Gastroesophageal sphincter (tissue), 3 donors: ENCODE data around the gene TAF13.

Source experiments
- EP300 ChIP-seq: sonication (generic); formaldehyde crosslinking; IDR thresholded peaks from one replicate; pipeline ENCODE4 v1.6.1; 2017; ENCODE audit warnings: antibody characterized with exemption, mild to moderate bottlenecking
- POLR2A ChIP-seq, 2 donors: fragments of 450-650 bp; IDR thresholded peaks; one replicate each; pipeline ENCODE4 v1.6.1; 2017; ENCODE audit warnings: antibody characterized with exemption in 2 of 2, mild to moderate bottlenecking in 2 of 2, moderate library complexity in 1 of 2
- POLR2AphosphoS5 ChIP-seq: sonication (generic); formaldehyde crosslinking; IDR thresholded peaks from one replicate; pipeline ENCODE4 v1.6.1; 2017; ENCODE audit warnings: antibody characterized with exemption
- TF ChIP-seq, protein P1 (sequence below), 4 experiments: fragments of 200-600 bp in 2 of 4; fragments of 450-650 bp in 2 of 4; sonication (generic) in 1 of 4; IDR thresholded peaks; one replicate each; pipeline ENCODE4 v1.5.1; 2017 to 2019; ENCODE audit warnings: antibody characterized with exemption in 4 of 4, mild to moderate bottlenecking in 2 of 4, moderate library complexity in 2 of 4

DNA sequence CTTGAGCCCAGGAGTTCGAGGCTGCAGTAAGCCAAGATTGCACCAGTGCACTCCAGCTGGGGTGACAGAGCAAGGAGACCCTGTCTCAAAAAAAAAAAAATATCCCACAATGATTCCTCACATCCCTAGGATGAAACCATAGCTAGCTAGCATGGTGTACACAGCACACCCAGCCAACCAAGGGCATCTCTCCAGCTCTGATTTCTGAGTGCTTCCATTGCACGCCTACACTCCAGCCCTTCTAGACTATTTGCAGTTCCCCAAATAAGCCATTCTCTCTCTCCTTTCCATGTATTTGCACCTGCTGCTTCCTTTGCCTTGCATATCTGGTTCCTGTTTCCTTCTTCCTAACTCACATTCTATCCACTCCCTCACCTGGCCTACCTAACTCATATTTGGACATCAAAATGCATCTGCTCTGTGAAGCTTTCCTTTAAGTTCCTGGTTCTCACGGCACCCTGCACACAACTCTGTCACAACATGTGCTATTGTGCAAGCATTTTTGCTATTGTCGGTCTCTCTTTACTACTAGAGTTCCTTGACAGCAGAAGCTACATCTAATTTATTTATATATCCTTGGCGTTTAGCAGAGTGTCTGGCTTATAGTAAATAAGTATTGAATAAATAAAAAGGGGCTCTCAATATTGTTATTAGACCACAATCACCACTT lies 35.7 kb upstream of the TAF13 start:
- no peak for TF ChIP-seq POLR2AphosphoS5
- TF ChIP-seq, protein P1, sequence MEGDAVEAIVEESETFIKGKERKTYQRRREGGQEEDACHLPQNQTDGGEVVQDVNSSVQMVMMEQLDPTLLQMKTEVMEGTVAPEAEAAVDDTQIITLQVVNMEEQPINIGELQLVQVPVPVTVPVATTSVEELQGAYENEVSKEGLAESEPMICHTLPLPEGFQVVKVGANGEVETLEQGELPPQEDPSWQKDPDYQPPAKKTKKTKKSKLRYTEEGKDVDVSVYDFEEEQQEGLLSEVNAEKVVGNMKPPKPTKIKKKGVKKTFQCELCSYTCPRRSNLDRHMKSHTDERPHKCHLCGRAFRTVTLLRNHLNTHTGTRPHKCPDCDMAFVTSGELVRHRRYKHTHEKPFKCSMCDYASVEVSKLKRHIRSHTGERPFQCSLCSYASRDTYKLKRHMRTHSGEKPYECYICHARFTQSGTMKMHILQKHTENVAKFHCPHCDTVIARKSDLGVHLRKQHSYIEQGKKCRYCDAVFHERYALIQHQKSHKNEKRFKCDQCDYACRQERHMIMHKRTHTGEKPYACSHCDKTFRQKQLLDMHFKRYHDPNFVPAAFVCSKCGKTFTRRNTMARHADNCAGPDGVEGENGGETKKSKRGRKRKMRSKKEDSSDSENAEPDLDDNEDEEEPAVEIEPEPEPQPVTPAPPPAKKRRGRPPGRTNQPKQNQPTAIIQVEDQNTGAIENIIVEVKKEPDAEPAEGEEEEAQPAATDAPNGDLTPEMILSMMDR (IDR thresholded peaks at IDR 0.05): no peak
- TF ChIP-seq POLR2A (IDR thresholded peaks at IDR 0.05): no peak
- TF ChIP-seq EP300: no peak
